CD4-positive, alpha-beta T cell treated with Interleukin-1 beta for 1 hour (primary cell): ENCODE results near the gene ST6GALNAC6.
"Not testable (repeated sequence)": the region's sequence is repeated elsewhere in the genome, so short reads cannot be mapped to it uniquely, and the experiment has no call there.

Experiments
- DNase-seq, 2 donors: peaks; one replicate each; pipeline ENCODE4 v3.0.0-alpha.2; 2020 to 2022

ST6GALNAC6 gene

GRCh38 chr9:127887792-127888191 lies 11.6 kb downstream of the ST6GALNAC6 start:
- no peak for DNase-seq

DNA sequence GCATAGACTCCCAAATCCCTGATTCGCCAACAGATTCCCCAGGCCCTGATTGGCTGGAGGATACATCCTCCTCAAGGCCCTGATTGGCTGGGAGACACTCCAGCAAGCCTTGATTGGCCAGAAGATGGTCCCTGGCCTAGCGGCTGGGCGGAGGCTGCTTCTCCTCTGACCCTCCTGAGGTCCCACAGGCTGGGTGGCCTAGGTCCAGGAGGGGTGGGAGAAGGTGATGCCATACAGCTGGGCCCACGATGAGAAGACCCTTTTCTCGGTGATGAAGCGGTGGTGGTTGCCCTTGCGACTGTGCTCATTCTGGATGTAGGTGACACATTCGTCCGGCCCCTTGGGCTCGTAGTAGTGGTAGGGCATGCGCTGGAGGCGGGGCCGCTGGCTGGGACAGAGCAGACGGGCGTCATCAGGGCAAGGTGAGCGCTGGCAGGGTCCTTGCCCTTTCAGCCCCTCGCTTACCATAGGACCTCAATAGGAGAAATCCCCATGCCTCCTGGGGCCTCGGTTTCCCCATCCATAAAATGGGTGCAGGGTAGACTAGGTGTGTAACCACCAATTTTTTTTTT lies 12.9 kb downstream of the ST6GALNAC6 start:
- DNase-seq, result no peak

- no peak for DNase-seq
Observed at GRCh38 chr9:127885508-127886281, 13.7 kb downstream of the ST6GALNAC6 start.

DNA sequence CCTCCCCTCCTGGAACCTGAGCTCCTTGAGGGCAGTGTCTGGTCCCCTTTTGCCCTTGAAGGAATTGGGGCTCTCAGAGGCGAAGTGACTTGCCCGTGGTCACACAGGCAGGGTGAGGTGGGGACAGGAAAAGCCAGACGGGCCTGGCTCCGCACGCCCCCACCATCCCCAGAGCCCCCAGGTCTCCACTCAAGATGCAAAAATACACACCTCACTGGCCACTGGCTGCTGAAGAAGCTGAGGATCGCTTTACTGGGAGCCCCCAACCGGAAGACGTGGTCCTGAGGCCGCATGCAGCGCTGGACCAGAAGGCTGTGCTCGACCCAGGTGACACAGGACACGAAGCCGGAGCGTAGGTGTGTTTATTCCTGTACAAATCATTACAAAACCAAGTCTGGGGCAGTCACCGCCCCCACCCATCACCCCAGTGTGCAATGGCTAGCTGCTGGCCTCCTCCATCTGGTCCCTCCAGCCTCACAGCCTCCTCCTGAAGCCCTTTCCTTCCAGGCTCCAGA lies 14.4 kb downstream of the ST6GALNAC6 start:
- no peak for DNase-seq

DNA sequence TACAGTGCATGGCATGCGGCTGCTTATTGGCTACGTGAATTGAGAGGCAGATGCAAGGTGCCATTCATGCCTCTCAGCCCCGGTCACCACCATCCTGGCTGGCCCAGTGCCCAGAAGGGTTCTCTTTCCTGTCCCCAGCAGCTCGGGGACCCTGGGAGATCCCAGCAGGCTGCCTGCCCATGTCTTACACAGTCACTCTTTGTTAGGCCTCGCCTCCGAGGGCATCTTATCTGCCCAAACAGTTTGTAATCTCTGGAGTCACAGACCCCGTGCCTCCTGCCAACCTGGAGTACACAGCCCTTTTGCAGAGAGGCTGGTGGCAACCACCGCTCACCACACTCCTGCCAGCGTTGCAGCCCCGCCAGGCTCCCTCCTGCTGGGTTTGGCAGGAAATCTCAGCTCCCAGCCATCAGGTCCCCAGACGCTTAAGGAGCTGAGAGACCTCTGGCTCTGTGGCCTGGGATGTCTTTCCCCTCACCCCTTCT lies 14.9 kb downstream of the ST6GALNAC6 start:
- no peak for DNase-seq

GRCh38 chr9:127883959-127884358 lies 15.4 kb downstream of the ST6GALNAC6 start:
- no peak for DNase-seq

GRCh38 chr9:127881715-127882114 lies 17.7 kb downstream of the ST6GALNAC6 start:
- not testable (repeated sequence) for DNase-seq

DNA sequence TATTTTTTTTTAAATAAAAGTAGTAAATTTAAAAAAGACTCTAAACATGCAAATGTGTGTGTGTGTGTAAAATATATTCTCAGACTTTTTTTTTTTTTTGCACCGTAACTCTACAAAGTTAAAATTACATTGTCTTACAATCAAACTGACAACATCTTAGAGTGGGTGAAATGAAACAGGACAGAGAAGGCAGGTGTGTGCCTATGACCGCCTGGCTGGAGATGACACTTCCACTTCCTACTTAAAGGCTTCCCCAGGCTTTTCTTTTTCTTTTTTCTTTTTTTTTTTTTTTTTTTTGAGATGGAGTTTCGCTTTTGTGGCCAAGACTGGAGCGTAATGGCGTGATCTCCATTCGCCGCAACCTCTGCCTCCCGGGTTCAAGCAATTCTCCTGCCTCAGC lies 19.3 kb downstream of the ST6GALNAC6 start:
- DNase-seq, result no peak

DNA sequence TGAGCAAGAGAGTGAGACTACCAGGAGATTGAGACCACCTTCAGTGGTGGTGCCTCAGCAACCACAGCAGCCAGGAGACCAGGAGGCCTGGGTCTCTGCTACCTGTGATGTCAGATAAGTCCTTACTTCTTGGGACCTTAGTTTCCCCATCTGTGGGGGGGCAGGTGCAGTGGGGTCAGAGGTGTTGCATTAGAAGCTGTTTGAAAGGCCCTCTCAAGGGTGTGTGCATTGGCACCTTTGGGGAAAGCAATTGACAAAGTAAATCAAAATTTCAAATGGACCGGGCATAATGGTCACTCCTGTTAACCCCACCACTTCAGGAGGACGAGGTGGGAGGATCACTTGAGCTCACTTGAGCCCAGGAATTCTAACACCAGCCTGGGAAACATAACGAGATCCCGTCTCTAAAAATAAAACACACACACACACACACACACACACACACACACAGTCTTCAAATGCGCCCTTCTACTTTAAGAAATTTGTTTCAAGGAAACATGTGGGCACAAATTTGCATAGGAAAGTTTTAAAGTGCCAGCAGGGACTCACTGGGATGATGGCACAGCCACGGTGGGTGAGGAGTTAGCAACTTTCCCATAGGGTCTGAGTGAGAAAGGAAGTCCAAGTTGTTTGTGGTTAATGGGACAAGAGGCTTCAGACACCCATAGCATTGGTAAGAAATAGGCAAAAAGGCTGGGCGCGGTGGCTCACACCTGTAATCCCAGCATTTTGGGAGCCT lies 20.6 kb downstream of the ST6GALNAC6 start:
- DNase-seq, result no peak

- DNase-seq, result no peak
Observed at GRCh38 chr9:127878001-127878651, 21.3 kb downstream of the ST6GALNAC6 start.

GRCh38 chr9:127877566-127877998 lies 21.8 kb downstream of the ST6GALNAC6 start, which contains the start of gene AK1:
Gene AK1, minus strand, starts transcription at chr9:127877675. Its CDS starts 3,058 bp downstream, at chr9:127874617.
- DNase-seq, result no peak

- DNase-seq, result no peak
Observed at GRCh38 chr9:127876764-127877562, 22.4 kb downstream of the ST6GALNAC6 start.

DNA sequence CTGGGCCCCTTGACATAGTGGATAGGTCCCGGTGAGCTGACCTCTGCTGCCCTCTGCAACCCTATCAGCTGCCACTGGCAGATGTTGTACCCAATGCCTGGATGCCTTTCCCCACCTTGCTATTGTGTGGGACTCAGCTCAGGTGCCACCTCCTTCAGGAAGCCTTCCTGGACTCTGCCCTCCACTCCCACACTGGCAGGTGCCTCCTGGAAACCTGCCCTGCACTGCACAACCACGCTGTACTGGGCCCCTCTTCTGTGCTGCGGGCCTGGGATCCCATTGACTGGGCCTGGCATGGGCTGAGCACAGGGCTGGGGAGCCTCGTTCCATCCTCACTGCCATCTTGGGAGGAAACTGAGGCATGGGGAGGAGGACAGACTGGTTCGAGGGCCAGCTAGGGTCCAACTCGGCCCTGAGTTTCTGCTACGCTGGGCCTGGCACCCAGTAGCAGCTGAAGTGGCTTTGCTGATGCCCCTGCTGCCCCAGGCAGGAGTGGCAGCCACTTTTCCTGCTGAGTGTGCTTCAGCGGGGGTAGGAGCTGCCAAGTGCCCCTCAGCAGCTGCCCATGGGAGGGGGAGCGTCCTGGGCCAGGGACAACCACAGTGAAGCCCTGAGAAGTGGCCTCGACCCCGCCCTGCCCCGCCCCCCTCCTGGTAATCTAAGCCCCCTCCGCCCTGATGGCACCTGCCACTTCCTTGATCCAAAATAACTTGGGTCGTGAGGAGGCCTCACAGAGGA lies 23.2 kb downstream of the ST6GALNAC6 start:
- no peak for DNase-seq

DNA sequence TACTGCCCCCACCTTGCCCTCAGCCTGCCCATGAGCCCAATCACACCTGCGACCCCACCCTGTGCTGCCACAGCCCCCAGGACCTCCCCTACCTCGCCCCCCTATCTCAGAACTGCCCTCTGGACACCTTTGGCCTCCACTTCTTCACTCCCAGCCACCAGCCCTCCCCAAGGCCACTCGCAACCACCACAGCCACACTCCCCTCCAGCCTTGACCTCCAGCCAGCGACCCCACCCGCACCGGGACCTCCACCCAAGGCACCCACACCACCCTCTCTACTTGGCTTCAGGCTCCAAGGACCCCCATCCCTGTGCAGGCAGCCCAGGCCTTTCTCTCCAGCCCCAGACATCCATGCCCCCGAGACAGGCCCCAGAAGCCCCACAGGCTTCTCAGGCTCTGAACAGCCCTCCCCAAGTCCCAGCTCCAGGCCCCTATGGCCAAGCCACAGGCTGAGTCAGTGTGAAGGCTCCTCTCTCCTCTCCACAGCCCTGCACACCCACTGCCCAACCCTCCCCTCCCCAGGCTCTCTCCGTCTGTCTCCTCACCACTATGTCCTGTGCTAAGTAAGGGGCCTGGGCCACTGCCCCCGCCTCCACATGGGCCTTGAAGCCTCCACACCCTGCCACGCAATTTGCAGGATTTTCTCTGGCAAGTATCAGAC lies 24.0 kb downstream of the ST6GALNAC6 start:
- no peak for DNase-seq

GRCh38 chr9:127874301-127875221 lies 24.8 kb downstream of the ST6GALNAC6 start:
- no peak for DNase-seq

- DNase-seq, result no peak
Observed at GRCh38 chr9:127873886-127874285, 25.5 kb downstream of the ST6GALNAC6 start.

DNA sequence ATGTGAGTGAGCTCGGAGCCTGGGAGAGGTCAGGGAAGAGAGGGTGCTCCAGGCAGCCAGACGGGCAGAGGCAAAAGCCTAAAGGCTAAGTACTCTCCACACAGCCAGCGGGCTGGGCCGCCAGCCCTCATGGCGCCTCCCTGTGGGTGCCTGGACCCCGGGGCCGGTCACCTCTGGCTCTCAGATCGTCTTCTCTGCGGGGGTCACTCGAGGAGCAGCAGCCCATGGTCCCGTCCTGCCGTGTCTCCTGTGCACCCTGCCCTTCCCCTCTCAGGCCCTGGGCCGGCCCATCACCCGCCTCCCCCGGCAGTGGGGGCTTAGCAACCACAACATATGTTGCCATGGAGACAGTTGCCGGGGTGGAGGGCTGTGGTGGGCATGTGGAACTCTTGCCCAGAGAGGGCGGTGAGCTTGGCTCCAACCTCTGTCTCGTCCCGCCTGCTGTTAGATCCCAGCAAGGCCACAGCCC lies 26.1 kb downstream of the ST6GALNAC6 start:
- no peak for DNase-seq

DNA sequence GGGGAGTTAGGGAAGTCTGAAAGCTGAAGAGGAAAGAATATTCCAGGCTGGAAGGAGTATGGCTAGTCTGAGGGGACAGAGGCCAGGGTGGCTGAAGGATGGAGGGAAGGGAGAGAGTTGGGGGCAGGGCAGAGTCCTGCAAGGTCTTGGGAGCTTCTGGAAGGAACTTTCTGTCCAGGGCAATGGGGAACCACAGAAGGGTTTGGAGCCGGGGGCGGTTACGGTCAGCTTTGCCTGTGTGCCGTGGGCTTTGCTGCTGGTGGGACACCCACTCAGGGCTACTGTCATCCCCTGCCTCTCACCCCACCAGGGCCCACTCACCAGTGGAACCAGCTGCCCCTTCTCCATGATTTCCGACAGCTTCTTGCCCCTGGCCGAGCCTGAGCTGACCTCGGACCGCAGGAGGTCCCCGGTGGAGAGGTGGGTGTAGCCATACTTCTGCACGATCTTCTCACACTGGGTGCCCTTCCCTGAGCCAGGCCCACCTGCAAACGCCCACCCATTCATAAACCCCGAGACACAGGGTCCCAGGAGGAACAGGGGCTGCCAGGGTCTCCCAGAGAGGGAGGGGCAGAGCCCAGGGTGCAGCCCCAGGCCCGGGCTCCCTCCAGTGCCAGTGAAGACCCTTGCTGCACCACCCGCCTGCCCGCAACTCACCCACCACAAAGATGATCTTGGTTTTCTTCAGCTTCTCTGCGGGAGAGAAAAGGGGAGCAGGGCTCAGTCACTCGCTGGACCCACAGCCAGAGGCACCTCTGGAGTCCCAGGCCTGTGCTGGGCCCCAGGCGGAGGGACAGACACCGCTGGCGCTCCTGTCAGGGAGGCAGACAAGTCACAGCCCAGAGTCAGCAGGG lies 26.8 kb downstream of the ST6GALNAC6 start:
- no peak for DNase-seq
